KG1 (cell line): Measurements from ENCODE around the gene TFR2.

ENCODE experiments used
- DNase-seq: peaks from one replicate; lab custom pipeline; 2025; lab: John Stamatoyannopoulos, UW

Gene TFR2

GRCh38 chr7:100572281-100572948 is 68.9 kb downstream of the TFR2 start:
- DNase-seq, result no peak

GRCh38 chr7:100571829-100572116 is 69.6 kb downstream of the TFR2 start:
- no peak for DNase-seq

GRCh38 chr7:100570954-100571828 is 70.2 kb downstream of the TFR2 start:
- no peak for DNase-seq
